GM12874 (cell line): ENCODE data around the gene CSNK2A2.

Source experiments
- TF ChIP-seq, protein P1 (sequence below): IDR thresholded peaks from 2 replicates; pipeline ENCODE4 v1.5.1; 2011; ENCODE audit warnings: low read depth, mild to moderate bottlenecking, control low read depth, low read length, moderate library complexity; ENCODE audit not compliant: insufficient read depth

CSNK2A2 gene

DNA sequence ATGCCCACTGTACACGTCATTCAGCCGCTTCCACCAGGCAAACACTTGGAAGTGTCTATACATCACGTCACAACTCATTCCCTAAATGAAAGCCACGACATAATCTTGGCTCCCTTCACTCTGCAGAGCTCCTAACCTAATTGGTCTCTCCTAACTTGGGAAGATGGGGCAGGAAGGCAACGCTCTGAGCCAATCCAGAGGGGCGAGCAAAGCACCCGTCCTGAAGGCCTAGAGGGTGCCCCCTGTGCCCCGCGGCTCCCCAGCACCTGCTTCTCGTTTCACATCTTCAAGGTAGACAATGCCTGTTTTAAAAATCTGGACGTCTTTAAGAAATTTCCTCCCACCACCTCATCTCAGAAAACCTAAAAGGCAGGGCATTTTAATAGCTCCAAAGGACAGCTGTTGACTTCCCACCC is 1.0 kb downstream of the CSNK2A2 start:
- TF ChIP-seq, protein P1, sequence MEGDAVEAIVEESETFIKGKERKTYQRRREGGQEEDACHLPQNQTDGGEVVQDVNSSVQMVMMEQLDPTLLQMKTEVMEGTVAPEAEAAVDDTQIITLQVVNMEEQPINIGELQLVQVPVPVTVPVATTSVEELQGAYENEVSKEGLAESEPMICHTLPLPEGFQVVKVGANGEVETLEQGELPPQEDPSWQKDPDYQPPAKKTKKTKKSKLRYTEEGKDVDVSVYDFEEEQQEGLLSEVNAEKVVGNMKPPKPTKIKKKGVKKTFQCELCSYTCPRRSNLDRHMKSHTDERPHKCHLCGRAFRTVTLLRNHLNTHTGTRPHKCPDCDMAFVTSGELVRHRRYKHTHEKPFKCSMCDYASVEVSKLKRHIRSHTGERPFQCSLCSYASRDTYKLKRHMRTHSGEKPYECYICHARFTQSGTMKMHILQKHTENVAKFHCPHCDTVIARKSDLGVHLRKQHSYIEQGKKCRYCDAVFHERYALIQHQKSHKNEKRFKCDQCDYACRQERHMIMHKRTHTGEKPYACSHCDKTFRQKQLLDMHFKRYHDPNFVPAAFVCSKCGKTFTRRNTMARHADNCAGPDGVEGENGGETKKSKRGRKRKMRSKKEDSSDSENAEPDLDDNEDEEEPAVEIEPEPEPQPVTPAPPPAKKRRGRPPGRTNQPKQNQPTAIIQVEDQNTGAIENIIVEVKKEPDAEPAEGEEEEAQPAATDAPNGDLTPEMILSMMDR, result no peak

DNA sequence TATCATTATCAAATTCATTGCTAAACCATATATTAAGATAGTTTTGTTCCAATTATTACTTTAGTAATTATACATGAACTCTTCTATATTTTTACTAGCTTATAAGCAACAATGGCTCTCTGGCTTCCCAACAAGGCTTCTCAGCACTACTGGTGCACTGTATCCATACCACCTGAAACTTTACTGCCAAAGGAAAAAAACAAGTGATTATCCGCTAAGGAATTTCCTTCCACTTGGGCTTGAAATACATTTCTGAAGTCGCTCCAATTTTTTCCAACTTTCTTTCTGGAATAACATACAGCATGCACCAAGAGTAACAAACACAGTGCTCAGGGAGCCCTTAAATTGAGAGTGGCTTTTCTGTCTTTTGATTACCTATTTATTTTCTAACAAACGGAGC is 2.1 kb downstream of the CSNK2A2 start:
- TF ChIP-seq, protein P1, result no peak

DNA sequence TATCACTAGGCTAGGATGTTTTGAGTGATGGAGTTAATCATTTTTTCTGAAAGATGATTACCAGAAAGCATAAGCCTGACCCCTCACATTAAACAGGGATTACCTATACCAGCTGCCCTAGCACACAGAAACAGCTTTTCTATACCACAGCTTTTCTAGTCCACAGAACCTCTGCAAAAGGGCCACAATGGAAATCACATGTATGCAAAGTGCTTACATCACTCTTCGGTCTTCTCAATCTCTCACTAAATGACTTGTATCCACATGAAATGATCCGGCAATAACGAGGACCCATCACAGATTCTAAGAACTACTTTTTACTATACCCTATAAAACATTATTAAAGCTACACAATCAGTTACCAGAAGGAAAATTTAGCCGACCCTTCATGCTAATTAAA is 2.6 kb downstream of the CSNK2A2 start:
- TF ChIP-seq, protein P1, result no peak

DNA sequence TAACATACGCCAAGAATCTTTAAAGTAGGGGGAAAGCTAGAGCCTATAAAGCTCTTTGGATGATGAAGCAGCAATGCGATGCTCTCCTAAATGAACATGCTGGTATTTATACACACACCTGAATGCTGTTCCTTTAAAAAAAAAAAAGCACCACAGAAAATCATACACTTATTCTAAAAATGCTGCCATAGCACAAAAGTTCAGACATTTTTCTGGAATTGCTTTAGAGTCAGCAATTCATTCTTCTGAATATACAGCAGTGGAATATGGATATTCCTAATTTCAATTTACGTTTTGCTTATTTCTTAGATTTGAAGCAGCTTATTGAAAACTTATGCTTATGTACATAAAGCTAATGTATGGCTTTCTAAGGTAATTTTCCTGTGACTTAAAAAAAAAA is 3.1 kb downstream of the CSNK2A2 start:
- TF ChIP-seq, protein P1, result no peak

DNA sequence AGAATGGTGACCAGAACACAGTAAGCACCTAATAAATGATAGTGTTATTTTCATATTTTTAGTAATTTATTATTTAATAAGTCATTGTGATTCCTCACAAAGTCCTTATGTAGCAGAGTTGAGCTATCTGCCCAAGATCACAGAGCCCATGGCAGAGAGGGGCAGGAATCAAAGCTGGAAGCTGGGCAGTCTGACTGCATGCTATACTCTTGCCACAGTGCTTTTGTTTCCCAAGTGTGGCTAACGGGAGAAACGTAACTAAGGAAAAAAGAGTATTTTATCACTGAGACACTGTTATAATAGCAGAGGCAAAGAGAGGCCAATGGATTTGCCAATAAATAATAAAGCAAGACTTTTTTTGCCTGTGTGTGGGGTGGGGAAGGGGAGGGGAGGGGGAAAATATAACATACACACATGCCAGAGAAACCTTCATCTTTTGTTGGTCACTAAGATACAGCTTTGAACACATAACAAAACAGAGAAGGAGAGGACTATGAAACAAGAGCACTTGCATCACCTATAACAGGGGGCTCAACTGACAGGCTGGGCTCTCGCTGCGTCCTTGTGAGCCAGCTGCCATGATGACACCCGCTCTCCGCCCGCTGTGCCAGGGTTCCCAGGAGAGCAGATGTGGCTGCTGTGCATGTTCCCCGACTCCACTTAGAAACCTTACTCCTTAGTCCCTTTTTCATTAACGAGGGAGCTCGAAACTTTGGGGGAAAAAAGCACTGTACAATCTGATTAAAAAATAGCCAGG is 10.1 kb downstream of the CSNK2A2 start:
- TF ChIP-seq, protein P1, result no peak

DNA sequence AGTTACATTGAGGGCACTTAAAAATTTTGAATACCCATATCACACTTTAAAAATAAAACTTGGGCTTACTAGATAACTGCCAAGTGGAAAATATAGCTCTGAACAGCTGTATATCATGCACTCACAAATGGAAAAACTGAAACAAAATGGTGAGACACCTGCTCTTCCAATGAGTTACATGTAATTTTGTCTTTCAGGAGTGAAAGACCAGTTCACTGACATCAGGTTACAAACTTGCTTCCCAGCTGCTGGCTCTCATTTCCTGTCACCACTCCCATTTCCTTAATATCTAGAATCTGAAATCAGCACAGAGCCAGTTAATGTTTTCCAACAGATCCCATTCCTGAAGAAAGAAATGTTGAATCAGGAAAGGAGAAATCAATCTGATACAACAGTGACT is 10.8 kb downstream of the CSNK2A2 start:
- TF ChIP-seq, protein P1, result no peak

DNA sequence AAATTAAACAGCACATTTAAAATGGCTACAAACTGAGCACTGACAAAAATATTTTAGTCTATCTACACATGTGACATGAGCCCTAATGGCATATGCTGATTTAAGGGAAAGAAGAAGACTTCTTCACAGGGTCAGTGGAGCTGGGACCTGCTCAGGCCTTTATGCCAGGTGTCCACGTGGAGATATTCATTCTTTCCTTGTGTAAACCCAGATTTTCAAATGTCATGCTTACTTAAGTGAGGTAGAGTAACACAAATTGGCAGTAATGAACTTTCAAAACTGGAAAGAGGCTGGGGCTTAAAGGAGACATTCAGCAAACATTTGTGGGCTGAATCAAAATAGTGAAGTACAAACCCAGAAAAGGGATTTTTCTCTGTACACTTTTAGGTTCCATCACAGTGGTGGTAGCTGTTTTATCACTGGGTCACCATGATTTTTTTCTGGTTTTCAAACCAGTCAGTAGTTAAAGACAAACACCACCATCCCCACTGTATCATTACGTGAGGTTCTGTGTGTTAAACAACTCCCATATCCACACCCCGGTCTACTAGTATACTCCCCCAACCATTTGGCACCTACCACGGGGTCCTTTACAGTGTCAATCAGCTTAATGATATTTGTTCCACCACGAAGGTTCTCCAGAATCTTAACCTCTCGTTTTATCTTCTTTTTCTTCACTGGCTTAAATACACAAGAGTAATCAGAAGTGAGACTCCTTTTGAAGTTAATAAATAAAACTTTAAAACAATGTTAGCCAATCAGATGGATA is 11.5 kb downstream of the CSNK2A2 start:
- TF ChIP-seq, protein P1, result no peak
